SK-N-SH treated with all-trans-retinoic acid at 6 μM for 48 hours (cell line): ENCODE results near the gene FEZF1.

Experiments
- ATAC-seq: fragments of 200-7000 bp; cut with Tn5 transposase; 3 replicates; pipeline ENCODE4 v1.9.1; 2020; ENCODE audit warnings: mild to moderate bottlenecking, moderate library complexity
- ARNTL ChIP-seq: fragments of 450-650 bp; formaldehyde crosslinking; IDR thresholded peaks from 2 replicates; pipeline ENCODE4 v1.5.0; 2020; ENCODE audit warnings: low read depth, mild to moderate bottlenecking, moderate library complexity, borderline replicate concordance
- BACH2 ChIP-seq: fragments of 250-450 bp; sonication (Bioruptor Pico); IDR thresholded peaks from 2 replicates; pipeline ENCODE4 v1.9.0; 2021; ENCODE audit warnings: mild to moderate bottlenecking, borderline replicate concordance
- CSDC2 ChIP-seq: fragments of 250-450 bp; sonication (Bioruptor Pico); IDR thresholded peaks from 2 replicates; pipeline ENCODE4 v1.5.0; 2020; ENCODE audit warnings: mild to moderate bottlenecking, moderate library complexity
- ESRRG ChIP-seq: fragments of 250-450 bp; sonication (Bioruptor Pico); IDR thresholded peaks from 2 replicates; pipeline ENCODE4 v1.6.1; 2021; ENCODE audit warnings: mild to moderate bottlenecking
- GLIS3 ChIP-seq: fragments of 250-450 bp; sonication (Bioruptor Pico); IDR thresholded peaks from 2 replicates; pipeline ENCODE4 v1.5.0; 2020; ENCODE audit warnings: mild to moderate bottlenecking, moderate library complexity
- ISL1 ChIP-seq: fragments of 250-450 bp; sonication (Bioruptor Pico); IDR thresholded peaks from 2 replicates; pipeline ENCODE4 v2.1.2; 2022; ENCODE audit warnings: mild to moderate bottlenecking, moderate library complexity
- OSR1 ChIP-seq: fragments of 250-450 bp; sonication (Bioruptor Pico); IDR thresholded peaks from 2 replicates; pipeline ENCODE4 v1.8.0; 2022; ENCODE audit warnings: moderate library complexity, mild to moderate bottlenecking, inconsistent platforms
- PPARA ChIP-seq: fragments of 250-450 bp; sonication (Bioruptor Pico); IDR thresholded peaks from 2 replicates; pipeline ENCODE4 v1.5.0; 2020; ENCODE audit warnings: mild to moderate bottlenecking, borderline replicate concordance
- RARB ChIP-seq: fragments of 250-450 bp; sonication (Bioruptor Pico); IDR thresholded peaks from 2 replicates; pipeline ENCODE4 v1.8.0; 2021; ENCODE audit warnings: mild to moderate bottlenecking, moderate library complexity
- SNAI2 ChIP-seq: fragments of 250-450 bp; sonication (Bioruptor Pico); IDR thresholded peaks from 2 replicates; pipeline ENCODE4 v1.5.0; 2020; ENCODE audit warnings: mild to moderate bottlenecking, moderate library complexity
- TOX ChIP-seq: fragments of 250-450 bp; sonication (Bioruptor Pico); IDR thresholded peaks from 2 replicates; pipeline ENCODE4 v1.8.0; 2021; ENCODE audit warnings: mild to moderate bottlenecking, moderate library complexity, borderline replicate concordance
- ZC3H10 ChIP-seq: fragments of 250-450 bp; sonication (Bioruptor Pico); IDR thresholded peaks from 2 replicates; pipeline ENCODE4 v1.5.1; 2021; ENCODE audit warnings: mild to moderate bottlenecking, moderate library complexity
- ZFP3 ChIP-seq: fragments of 250-450 bp; sonication (Bioruptor Pico); IDR thresholded peaks from 2 replicates; pipeline ENCODE4 v1.5.0; 2020; ENCODE audit warnings: mild to moderate bottlenecking, moderate library complexity
- ZNF565 ChIP-seq: fragments of 450-650 bp; formaldehyde crosslinking; conservative IDR thresholded peaks from 2 replicates; pipeline ENCODE4 v1.5.0; 2020; ENCODE audit warnings: low read depth, mild to moderate bottlenecking, moderate library complexity
- ZNF70 ChIP-seq: fragments of 450-650 bp; formaldehyde crosslinking; IDR thresholded peaks from 2 replicates; pipeline ENCODE4 v1.5.0; 2020; ENCODE audit warnings: mild to moderate bottlenecking, moderate library complexity
- ZNF8 ChIP-seq: fragments of 450-650 bp; formaldehyde crosslinking; IDR thresholded peaks from 2 replicates; pipeline ENCODE4 v1.5.0; 2020; ENCODE audit warnings: mild to moderate bottlenecking, moderate library complexity
- TF ChIP-seq, protein P1 (sequence below): fragments of 250-450 bp; sonication (Bioruptor Pico); IDR thresholded peaks from 2 replicates; pipeline ENCODE4 v1.5.0; 2020; ENCODE audit warnings: mild to moderate bottlenecking, moderate library complexity
- TF ChIP-seq, protein P2 (sequence below): fragments of 250-450 bp; sonication (Bioruptor Pico); IDR thresholded peaks from 2 replicates; pipeline ENCODE4 v1.8.0; 2021; ENCODE audit warnings: low read depth, mild to moderate bottlenecking, moderate library complexity, borderline replicate concordance
- TF ChIP-seq, protein P3 (sequence below): fragments of 250-450 bp; sonication (Bioruptor Pico); IDR thresholded peaks from 2 replicates; pipeline ENCODE4 v1.5.1; 2021; ENCODE audit warnings: mild to moderate bottlenecking, moderate library complexity
- TF ChIP-seq, protein P4 (sequence below): fragments of 250-450 bp; sonication (Bioruptor Pico); IDR thresholded peaks from 2 replicates; pipeline ENCODE4 v1.8.0; 2020; ENCODE audit warnings: mild to moderate bottlenecking, moderate library complexity, borderline replicate concordance
- TF ChIP-seq, protein P5 (sequence below): fragments of 250-450 bp; sonication (Bioruptor Pico); IDR thresholded peaks from 2 replicates; pipeline ENCODE4 v1.5.1; 2020; ENCODE audit warnings: low read depth, mild to moderate bottlenecking, moderate library complexity

The FEZF1 gene

DNA sequence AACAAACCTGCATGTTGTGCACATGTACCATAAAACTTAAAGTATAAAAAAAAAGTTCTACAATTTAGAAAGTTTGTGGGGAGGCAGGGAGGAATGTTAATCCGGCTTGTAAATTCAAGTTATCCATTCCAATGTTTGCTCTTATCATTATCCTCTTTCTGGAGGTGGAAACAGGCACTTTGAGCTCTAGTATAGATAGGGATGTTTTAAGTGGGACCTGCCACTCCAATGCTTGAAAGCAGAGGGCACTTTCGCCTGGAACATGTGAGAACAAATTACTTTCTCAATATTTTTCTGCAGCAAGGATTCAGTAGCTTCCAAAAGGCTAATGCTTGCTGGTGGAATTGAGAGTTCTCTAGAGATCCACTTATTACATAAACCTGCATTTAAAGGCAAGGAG is 45.6 kb downstream of the FEZF1 start:
- no peak for ATAC-seq
- no peak for TF ChIP-seq ZFP3 (CRISPR knock-in tag)

DNA sequence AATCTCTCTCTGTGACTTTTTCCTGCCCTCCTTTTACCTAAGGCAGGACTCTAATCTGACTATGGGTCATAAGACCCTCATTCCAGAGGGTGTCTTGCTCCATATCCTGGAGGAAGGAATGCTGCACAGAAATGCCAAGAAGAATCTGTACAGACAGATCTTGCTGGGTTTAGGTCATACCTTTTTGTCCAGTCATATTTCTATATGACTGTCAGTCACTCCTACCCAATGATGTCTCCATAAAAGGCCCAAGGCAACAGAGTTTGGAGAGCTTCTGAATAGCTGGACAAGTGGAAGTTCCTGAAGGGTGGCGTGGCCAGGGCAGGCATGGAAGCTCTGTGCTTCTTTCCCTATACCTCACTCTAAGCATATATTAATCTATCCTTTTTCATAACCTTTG is 47.5 kb downstream of the FEZF1 start:
- ATAC-seq = no peak
- TF ChIP-seq ARNTL (CRISPR knock-in tag) (no peak), ZFP3 (CRISPR knock-in tag) (no peak), GLIS3 (CRISPR knock-in tag) (no peak), ZNF70 (no peak), PPARA (CRISPR knock-in tag) (no peak), BACH2 (CRISPR knock-in tag) (no peak), TOX (CRISPR knock-in tag) (no peak), RARB (no peak), ZC3H10 (CRISPR knock-in tag) (no peak), SNAI2 (no peak)
- TF ChIP-seq, protein P1, sequence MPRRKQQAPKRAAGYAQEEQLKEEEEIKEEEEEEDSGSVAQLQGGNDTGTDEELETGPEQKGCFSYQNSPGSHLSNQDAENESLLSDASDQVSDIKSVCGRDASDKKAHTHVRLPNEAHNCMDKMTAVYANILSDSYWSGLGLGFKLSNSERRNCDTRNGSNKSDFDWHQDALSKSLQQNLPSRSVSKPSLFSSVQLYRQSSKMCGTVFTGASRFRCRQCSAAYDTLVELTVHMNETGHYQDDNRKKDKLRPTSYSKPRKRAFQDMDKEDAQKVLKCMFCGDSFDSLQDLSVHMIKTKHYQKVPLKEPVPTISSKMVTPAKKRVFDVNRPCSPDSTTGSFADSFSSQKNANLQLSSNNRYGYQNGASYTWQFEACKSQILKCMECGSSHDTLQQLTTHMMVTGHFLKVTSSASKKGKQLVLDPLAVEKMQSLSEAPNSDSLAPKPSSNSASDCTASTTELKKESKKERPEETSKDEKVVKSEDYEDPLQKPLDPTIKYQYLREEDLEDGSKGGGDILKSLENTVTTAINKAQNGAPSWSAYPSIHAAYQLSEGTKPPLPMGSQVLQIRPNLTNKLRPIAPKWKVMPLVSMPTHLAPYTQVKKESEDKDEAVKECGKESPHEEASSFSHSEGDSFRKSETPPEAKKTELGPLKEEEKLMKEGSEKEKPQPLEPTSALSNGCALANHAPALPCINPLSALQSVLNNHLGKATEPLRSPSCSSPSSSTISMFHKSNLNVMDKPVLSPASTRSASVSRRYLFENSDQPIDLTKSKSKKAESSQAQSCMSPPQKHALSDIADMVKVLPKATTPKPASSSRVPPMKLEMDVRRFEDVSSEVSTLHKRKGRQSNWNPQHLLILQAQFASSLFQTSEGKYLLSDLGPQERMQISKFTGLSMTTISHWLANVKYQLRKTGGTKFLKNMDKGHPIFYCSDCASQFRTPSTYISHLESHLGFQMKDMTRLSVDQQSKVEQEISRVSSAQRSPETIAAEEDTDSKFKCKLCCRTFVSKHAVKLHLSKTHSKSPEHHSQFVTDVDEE = no peak
- TF ChIP-seq, protein P2, sequence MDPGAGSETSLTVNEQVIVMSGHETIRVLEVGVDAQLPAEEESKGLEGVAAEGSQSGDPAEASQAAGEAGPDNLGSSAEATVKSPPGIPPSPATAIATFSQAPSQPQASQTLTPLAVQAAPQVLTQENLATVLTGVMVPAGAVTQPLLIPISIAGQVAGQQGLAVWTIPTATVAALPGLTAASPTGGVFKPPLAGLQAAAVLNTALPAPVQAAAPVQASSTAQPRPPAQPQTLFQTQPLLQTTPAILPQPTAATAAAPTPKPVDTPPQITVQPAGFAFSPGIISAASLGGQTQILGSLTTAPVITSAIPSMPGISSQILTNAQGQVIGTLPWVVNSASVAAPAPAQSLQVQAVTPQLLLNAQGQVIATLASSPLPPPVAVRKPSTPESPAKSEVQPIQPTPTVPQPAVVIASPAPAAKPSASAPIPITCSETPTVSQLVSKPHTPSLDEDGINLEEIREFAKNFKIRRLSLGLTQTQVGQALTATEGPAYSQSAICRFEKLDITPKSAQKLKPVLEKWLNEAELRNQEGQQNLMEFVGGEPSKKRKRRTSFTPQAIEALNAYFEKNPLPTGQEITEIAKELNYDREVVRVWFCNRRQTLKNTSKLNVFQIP (CRISPR knock-in tag) = no peak

DNA sequence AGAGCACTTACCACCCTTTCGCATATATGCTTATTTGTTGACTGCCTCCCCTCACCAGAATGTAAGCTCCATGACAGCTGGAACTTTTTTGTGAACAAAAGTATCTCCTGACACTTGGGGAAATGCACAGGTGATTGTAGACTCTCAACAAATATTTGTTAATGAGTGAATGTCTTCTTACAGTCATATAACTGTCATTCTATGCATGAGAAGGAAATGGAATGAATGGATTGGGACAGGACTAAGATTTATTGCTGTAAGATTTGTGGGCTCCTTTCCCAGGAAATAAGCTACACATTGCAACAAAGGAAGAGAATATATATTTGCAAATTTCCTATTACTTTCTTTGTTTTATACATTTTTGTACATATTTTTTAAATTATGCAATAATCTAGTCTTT is 48.5 kb downstream of the FEZF1 start:
- no peak for ATAC-seq
- no peak for TF ChIP-seq ZFP3 (CRISPR knock-in tag)
- no peak for TF ChIP-seq PPARA (CRISPR knock-in tag)
- TF ChIP-seq SNAI2 = no peak
- no peak for TF ChIP-seq ZNF565
- TF ChIP-seq, protein P1 = no peak
- TF ChIP-seq, protein P3, sequence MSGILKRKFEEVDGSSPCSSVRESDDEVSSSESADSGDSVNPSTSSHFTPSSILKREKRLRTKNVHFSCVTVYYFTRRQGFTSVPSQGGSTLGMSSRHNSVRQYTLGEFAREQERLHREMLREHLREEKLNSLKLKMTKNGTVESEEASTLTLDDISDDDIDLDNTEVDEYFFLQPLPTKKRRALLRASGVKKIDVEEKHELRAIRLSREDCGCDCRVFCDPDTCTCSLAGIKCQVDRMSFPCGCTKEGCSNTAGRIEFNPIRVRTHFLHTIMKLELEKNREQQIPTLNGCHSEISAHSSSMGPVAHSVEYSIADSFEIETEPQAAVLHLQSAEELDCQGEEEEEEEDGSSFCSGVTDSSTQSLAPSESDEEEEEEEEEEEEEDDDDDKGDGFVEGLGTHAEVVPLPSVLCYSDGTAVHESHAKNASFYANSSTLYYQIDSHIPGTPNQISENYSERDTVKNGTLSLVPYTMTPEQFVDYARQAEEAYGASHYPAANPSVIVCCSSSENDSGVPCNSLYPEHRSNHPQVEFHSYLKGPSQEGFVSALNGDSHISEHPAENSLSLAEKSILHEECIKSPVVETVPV (CRISPR knock-in tag) = no peak
- no peak for TF ChIP-seq ESRRG (CRISPR knock-in tag)
- TF ChIP-seq, protein P4, sequence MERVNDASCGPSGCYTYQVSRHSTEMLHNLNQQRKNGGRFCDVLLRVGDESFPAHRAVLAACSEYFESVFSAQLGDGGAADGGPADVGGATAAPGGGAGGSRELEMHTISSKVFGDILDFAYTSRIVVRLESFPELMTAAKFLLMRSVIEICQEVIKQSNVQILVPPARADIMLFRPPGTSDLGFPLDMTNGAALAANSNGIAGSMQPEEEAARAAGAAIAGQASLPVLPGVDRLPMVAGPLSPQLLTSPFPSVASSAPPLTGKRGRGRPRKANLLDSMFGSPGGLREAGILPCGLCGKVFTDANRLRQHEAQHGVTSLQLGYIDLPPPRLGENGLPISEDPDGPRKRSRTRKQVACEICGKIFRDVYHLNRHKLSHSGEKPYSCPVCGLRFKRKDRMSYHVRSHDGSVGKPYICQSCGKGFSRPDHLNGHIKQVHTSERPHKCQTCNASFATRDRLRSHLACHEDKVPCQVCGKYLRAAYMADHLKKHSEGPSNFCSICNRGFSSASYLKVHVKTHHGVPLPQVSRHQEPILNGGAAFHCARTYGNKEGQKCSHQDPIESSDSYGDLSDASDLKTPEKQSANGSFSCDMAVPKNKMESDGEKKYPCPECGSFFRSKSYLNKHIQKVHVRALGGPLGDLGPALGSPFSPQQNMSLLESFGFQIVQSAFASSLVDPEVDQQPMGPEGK = no peak
- no peak for TF ChIP-seq BACH2 (CRISPR knock-in tag)
- TF ChIP-seq GLIS3 (CRISPR knock-in tag) = no peak
- no peak for TF ChIP-seq ZNF70
- TF ChIP-seq, protein P2 (CRISPR knock-in tag) = no peak
- TF ChIP-seq, protein P5, sequence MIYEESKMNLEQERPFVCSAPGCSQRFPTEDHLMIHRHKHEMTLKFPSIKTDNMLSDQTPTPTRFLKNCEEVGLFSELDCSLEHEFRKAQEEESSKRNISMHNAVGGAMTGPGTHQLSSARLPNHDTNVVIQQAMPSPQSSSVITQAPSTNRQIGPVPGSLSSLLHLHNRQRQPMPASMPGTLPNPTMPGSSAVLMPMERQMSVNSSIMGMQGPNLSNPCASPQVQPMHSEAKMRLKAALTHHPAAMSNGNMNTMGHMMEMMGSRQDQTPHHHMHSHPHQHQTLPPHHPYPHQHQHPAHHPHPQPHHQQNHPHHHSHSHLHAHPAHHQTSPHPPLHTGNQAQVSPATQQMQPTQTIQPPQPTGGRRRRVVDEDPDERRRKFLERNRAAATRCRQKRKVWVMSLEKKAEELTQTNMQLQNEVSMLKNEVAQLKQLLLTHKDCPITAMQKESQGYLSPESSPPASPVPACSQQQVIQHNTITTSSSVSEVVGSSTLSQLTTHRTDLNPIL (CRISPR knock-in tag) = no peak
- TF ChIP-seq ZC3H10 (CRISPR knock-in tag) = no peak
- TF ChIP-seq ISL1 (CRISPR knock-in tag) = no peak
- TF ChIP-seq ZNF8 (CRISPR knock-in tag) = no peak
- TF ChIP-seq CSDC2 = no peak
- TF ChIP-seq OSR1 (CRISPR knock-in tag) = no peak
- TF ChIP-seq ARNTL (CRISPR knock-in tag) = no peak
